Uterus (tissue), 4 donors: ENCODE results near the gene RBMS3. TPM values are rescaled to one million over a fixed set of nuclear protein-coding genes. Genes with fewer than 3 reads are reported as not detected.
"Not testable (repeated sequence)": the region's sequence is repeated elsewhere in the genome, so short reads cannot be mapped to it uniquely, and the experiment has no call there.

Source experiments
- DNase-seq, 2 donors: peaks; one replicate each; pipeline ENCODE4 v3.0.0-alpha.2; 2019 to 2020
- H3K27ac ChIP-seq, 2 donors: fragments of 200-600 bp; sonication (generic); 1 replicate in 1 of 2; 2 replicates in 1 of 2; pipeline ENCODE4 v1.5.1; 2016 to 2018
- H3K27me3 ChIP-seq, 2 donors: fragments of 200-600 bp; sonication (generic); one replicate each; pipeline ENCODE4 v1.5.1; 2018 to 2019; ENCODE audit warnings: control low read depth in 1 of 2
- H3K36me3 ChIP-seq, 2 donors: fragments of 200-600 bp; sonication (generic); one replicate each; pipeline ENCODE4 v1.5.1; 2019; ENCODE audit warnings: control low read depth in 1 of 2
- H3K4me1 ChIP-seq, 2 donors: fragments of 200-600 bp; sonication (generic); one replicate each; pipeline ENCODE4 v1.5.1; 2018 to 2019; ENCODE audit warnings: control low read depth in 1 of 2
- H3K4me3 ChIP-seq, 2 donors: fragments of 200-600 bp; sonication (generic); 1 replicate in 1 of 2; 2 replicates in 1 of 2; pipeline ENCODE4 v1.5.1; 2018 to 2019; ENCODE audit warnings: mild to moderate bottlenecking in 1 of 2
- H3K9me3 ChIP-seq, 2 donors: fragments of 200-600 bp; sonication (generic); one replicate each; pipeline ENCODE4 v1.5.1; 2019; ENCODE audit warnings: control low read depth in 1 of 2
- CTCF ChIP-seq, 4 experiments: fragments of 200-600 bp in 2 of 4; fragments of 450-650 bp in 2 of 4; sonication (generic) in 2 of 4; IDR thresholded peaks; one replicate each; pipeline ENCODE4 v1.5.1; 2016 to 2019; ENCODE audit warnings: antibody characterized with exemption in 4 of 4, mild to moderate bottlenecking in 2 of 4, moderate library complexity in 1 of 4
- POLR2A ChIP-seq, 2 donors: fragments of 450-650 bp; IDR thresholded peaks; one replicate each; pipeline ENCODE4 v1.6.1; 2016; ENCODE audit warnings: antibody characterized with exemption in 2 of 2, mild to moderate bottlenecking in 1 of 2, moderate library complexity in 1 of 2
- intact Hi-C: fragments of 100-400 bp; cut with DNase I; formaldehyde crosslinking; loops from one replicate; pipeline ENCODE4 v1.15.1; 2023; ENCODE audit warnings: low total_unique reads
- total RNA-seq, 4 donors: library from RNA; depleted of rRNA in 3 of 4; stranded (reverse); fragments of >200 nt in 3 of 4; gene quantifications; one replicate each; pipeline versions ENCODE4 v1.1.0 to v1.2.4, GENCODE V29; 2014 to 2023
- donor health status: DM: yes; HTN: yes; CAD: no.

RBMS3 gene
- total RNA-seq, 4 donors from 2014 or later = 45.9 to 113 (median 75.4) TPM

- no peak overlapping the region for H3K4me3 ChIP-seq
- peaks cover 4 to 5% of the 10 kb centered on the region in 2 donors for H3K4me1 ChIP-seq
- TF ChIP-seq POLR2A (IDR thresholded peaks at IDR 0.05) = no peak
- no peak for TF ChIP-seq CTCF (IDR thresholded peaks at IDR 0.05)
- H3K27ac ChIP-seq = peak overlapping the region; percentile 28 to 59
- no peaks in the 10 kb centered on the region for H3K27me3 ChIP-seq
- intact Hi-C loops = no loop called here
- no peaks in the 10 kb centered on the region for H3K9me3 ChIP-seq
- DNase-seq = no peak
- no peaks in the 10 kb centered on the region for H3K36me3 ChIP-seq
Measured at GRCh38 chr3:29319262-29319661, 38.4 kb downstream of the RBMS3 start.

GRCh38 chr3:29319798-29320197, 38.9 kb downstream of the RBMS3 start:
- no peak for DNase-seq
- Histone ChIP-seq H3K27ac (peak overlapping the region; percentile 28 to 59), H3K27me3 (no peaks in the 10 kb centered on the region), H3K36me3 (no peaks in the 10 kb centered on the region), H3K9me3 (no peaks in the 10 kb centered on the region), H3K4me1 (peaks cover 0 to 5% of the 10 kb centered on the region in 2 donors), H3K4me3 (no peak overlapping the region)
- intact Hi-C loops = no loop called here
- TF ChIP-seq CTCF (IDR thresholded peaks at IDR 0.05) (no peak), POLR2A (IDR thresholded peaks at IDR 0.05) (no peak)

GRCh38 chr3:29322586-29322985, 41.7 kb downstream of the RBMS3 start:
- intact Hi-C loops = no loop called here
- Histone ChIP-seq H3K36me3 (no peaks in the 10 kb centered on the region), H3K9me3 (no peaks in the 10 kb centered on the region), H3K27ac (no peak overlapping the region), H3K27me3 (no peaks in the 10 kb centered on the region), H3K4me3 (no peak overlapping the region), H3K4me1 (no peaks in the 10 kb centered on the region)
- no peak for DNase-seq
- TF ChIP-seq CTCF (IDR thresholded peaks at IDR 0.05) (no peak), POLR2A (IDR thresholded peaks at IDR 0.05) (no peak)

GRCh38 chr3:29324180-29324651, 43.3 kb downstream of the RBMS3 start:
- peak overlapping the region; percentile 65 to 71 for H3K27ac ChIP-seq
- H3K36me3 ChIP-seq = no peaks in the 10 kb centered on the region
- H3K4me3 ChIP-seq = peak overlapping the region in 1 of 2 donors; percentile 9
- no peaks in the 10 kb centered on the region for H3K27me3 ChIP-seq
- H3K9me3 ChIP-seq = no peaks in the 10 kb centered on the region
- DNase-seq = peak; percentile 36 to 44
- intact Hi-C loops = no loop called here
- H3K4me1 ChIP-seq = no peaks in the 10 kb centered on the region
- no peak for TF ChIP-seq CTCF (IDR thresholded peaks at IDR 0.05)
- no peak for TF ChIP-seq POLR2A (IDR thresholded peaks at IDR 0.05)

GRCh38 chr3:29326540-29326939, 45.7 kb downstream of the RBMS3 start:
- H3K4me3 ChIP-seq, H3K27ac ChIP-seq, H3K27me3 ChIP-seq, H3K9me3 ChIP-seq, DNase-seq, H3K36me3 ChIP-seq, H3K4me1 ChIP-seq, intact Hi-C loops: not testable (repeated sequence)
